DMS 273 treated with DMSO at 0.1 percent for 48 hours (cell line): Measurements from ENCODE around the gene ALLC.

Experiments
- DNase-seq: peaks from one replicate; lab custom pipeline; 2025; lab: John Stamatoyannopoulos, UW

Gene ALLC

DNA sequence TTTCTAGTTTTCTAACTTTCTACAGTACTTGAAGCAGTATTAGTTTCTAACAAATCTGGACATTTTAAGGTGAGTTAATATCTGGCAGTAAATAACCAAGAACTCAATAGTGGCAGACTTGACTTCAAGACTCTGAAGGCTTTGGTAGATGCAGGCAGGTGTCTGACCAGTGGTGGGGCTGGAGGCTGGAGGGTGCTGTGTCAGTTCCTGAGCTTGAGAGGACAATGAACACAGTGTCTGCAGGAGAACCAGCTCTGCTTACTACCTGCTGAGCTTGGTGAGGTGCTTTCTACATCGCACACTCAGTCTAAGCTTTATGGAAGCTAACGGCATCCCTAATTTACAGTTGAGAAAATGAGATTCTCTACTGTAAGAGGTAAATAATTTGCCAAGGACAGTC lies 21.2 kb downstream of the ALLC start:
- no peak for DNase-seq

DNA sequence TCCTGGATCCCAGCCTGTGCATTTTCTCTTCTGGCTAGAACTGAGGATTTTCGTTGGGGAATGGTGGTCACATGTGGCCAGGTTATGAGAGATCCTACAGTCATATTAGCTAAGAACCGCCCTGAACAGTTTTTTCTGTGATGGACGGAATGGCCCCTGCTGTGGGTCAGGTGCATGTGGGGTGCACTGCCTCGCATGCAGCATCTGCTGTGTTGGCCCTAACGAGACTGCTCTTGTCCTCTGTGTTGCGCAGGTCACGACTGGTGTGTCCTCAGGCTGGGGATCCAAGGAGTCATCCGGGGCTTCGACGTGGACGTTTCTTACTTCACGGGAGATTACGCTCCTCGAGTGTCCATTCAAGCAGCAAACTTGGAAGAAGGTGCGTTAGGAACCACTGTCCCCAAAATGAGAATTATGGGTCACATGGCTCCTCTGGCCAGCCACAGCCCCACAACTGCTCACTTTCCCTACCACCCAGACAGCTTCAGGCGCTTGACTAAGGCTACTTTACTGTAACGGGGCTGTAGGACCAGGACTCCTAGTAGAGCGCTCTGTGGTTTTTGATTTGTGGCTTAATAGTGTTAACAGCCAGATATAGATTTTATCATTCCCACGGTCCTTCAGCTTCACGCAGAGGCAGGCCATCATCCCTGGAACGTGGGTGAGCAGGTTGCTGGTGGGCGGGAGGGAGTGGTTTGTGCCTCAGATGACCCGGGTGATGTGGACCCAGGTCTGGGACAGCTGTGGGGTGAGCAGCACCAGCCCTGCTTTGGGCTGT lies 21.8 kb downstream of the ALLC start:
- no peak for DNase-seq

DNA sequence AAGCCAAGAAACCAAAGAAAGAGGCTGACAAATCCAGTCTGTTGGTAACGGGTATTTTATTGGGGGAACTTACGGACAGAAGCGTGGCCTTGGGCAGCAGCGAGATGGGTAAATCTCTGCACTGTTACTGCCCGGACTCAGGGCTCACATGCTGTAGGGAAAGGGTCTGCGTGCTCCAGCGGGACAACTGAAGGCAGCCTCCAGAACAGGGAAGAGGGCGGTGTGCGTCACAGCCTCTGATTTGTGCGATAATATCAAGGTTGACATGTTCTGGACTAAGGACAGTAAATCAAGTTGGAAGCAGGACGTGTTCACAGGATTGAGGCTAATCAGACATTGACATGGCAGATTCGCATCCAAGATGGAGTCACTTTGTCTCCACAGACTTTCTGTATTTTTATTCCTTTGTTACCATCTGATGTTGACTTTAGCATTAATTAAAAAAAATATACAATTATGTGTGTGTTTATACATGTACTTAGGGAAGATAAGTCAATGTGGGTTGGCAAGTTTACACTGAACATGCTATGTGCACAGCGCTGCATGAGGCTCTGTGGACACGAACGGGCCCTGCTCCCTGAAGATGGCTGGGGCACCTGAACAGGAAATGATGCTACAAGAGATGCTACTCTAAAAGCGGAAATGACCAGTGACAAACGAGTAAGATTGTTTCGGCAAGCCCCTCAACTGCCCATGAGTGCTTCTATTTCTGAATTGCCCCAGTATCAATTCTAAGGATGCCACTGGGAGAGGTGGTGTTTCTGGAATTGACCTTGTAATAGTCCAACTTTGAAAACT lies 22.7 kb downstream of the ALLC start:
- DNase-seq: no peak

DNA sequence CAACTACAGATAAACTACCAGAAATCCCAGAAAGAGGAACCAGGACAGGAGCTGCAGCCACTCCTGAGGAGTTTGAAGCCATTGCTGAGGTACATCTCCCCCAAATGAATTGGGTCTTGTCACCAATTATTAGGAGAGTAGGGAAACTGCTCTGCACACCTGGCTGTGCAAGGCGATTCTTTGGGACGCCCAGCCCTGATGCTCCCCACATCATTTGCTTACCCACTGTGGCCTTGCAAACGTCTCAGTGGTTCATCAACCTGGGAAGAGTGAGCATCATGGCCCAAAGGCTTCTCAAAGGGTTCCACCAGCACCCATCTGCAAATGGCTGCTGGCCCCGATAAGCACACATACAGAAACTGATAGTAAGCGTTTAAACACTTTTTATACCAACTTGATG lies 23.6 kb downstream of the ALLC start:
- DNase-seq: no peak

DNA sequence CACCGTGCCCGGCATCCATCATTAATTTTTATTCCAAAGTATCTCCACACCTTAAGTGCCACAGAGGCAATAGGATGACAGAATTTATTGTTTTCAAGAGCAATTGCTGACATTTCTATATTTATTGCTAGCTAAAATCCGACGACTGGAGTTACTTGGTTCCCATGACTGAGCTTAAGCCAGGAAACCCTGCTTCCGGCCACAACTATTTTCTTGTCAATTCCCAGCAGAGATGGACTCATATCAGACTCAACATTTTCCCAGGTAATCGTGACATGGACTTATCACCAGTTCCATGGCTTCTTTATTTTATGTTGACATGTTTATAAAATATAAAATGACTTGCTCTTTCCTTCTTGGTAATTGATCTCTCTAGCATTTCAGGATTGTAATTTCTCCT lies 24.8 kb downstream of the ALLC start:
- no peak for DNase-seq

DNA sequence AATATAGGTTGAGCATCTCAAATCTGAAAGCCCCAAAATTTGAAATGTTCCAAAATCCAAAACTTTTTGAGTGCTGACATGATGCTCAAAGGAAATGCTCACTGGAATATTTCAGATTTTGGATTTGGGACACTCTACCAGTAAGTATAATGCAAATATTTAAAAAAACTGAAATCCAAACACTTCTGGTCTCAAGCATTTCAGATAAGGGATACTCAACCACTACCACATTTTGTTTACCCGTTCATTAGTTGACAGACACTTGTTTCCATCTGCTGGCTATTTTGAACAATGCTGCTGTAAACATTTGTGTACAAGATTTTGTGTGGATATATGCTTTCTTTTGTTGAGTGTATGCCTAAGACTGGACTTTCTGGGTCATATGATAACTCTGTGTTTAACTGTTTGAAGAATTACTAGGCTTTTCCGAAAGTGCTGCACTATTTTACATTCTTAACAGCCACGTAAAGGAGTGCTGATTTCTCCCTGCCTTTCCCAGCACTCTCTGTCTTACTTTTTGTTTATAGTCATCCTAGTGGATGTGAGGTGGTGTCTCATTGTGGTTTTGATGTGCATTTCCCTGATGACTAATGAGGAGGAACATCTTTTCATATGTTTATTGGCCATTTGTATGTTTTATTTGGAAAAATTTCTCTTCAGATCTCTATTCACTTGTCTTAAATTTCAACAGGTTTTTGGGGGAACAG lies 25.9 kb downstream of the ALLC start:
- DNase-seq: no peak

DNA sequence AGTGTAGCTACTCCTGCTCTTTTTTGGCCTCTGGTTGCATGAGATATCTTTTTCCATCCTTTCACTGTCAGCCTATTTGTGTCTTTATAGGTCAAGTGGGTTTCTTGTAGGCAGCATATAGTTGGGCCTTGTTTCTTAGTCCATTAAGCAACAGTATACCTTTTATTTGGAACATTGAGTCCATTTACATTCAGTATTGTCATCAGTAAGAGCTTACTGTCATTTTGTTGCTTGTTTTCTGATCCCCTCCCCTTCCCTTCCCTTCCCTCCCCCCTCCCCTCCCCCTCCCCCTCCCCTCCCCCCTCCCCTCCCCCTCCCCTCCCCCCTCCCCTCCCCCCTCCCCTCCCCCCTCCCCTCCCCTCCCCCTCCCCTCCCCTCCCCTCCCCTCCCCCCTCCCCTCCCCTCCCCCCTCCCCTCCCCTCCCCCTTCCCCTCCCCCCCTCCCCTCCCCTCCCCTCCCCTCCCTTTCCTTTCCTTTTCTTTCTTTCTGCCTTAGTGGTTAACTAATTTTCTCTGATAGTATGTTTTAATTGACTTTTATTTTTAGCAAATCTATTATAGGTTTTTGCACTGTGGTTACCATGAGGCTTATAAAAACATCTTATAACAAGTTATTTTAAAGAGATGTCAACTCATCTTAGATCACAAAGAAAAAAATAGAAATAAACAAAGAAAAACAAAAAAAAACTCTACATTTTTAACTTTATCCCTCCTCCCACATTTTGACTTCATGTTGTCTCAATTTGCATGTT lies 32.2 kb downstream of the ALLC start:
- DNase-seq: no peak

DNA sequence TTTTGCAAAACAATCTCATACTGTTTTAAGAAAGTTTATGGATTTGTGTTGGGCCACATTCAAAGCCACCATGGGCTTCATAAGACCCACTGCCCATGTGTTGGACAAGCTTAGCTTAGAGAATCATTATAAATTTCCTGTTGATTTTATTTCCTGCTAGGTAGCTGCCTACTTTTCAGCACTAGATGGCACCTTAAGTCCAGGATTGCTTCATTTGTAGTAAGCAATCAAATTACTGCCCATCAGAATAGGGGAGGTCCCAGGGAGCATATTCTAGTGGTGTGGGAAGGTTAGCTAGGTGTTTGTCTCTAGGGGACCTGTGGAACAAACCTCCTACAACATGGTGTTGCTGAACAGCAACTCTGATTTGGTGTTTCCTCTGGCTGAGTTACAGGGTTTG lies 34.4 kb downstream of the ALLC start:
- DNase-seq: no peak

DNA sequence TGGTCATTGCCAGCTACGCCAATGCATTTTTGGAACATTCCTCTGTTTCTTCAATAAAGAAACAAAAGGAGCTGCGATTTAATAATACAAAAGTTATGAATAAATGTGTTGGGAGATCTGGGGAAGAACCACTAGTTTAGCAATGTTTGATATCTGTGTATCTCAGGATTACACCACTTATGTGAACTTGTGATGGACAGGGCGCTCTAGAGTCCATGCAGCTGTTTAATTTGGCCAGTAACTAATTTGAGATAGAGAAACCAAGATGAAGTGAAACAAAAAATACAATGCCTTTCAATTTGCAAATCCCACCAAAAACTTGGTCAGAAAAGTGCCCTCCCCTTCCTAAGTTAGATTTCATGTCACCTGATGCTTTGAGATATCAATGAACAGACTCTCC lies 38.5 kb downstream of the ALLC start:
- no peak for DNase-seq

DNA sequence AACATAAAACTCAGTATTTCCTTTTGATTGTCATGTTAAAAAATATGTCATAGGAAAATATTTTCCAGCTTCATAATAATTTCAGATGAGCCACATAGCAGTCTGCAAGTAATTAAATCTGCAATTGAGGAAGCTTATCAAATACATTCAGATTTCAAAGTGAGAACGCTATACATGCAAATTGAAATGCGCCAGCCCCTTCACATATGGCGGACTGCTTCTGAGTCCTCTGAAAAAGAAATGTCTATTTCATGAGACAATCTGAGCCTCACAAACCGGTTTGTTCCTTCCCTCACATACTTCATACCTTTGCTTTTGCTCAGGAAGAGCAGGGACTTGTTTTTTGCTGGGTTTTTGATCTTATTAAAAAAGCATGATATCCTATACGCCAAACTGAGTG lies 43.1 kb downstream of the ALLC start:
- DNase-seq: no peak

DNA sequence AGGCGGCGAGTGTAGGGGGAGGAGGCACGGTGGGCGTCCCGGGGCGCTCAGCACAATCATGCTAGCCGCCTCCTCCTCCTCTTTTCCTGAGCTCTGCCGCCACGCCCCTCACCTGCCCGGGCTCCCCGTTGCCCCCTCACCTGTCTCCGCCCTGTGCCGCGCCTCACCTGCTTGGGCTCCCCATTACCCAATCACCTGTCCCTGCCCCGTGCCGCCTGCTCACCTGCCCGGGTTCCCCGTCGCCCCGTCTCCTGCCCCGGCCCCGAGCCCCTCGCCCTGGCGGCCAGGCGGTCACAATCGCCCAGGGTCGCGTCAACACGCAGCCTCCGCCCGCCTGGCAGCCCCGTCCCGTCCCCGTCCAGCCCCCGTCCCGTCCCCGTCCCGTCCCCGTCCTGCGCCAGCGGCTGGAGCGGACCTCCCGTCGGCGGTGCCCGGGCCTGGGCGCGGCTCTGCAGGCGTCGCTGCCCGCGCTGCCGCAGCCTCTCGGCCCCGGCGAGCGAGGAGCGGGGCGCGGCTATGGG lies 45.3 kb downstream of the ALLC start, which contains the start of gene DCDC2C:
DCDC2C (plus strand) TSS at position 340 of the 521 bp plus-strand sequence; CDS start at position 517, 177 bp downstream.
- no peak for DNase-seq

DNA sequence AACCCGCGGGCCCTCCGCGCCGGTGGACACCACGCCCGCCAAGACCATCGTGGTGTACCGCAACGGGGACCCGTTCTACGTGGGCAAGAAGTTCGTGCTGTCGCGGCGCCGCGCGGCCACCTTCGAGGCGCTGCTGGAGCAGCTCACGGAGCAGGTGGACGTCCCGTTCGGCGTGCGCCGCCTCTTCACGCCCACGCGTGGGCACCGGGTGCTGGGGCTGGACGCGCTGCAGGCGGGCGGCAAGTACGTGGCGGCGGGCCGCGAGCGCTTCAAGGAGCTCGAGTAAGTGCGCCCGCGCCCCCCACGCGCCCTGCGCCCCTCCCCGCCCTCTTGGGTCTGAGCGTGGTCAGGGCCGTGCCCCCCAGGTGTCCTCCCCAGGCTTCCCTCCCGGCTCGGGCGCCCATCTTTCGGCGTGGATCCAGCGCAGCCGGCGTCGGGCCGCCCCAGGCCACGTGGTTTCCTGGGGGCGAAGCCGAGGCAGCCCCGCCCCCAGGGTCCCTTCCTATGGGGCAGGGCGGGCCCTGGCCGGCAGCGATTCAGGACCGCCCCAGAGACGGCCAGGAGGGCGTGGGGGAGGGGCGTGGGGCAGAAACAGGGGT lies 45.9 kb downstream of the ALLC start:
- no peak for DNase-seq

DNA sequence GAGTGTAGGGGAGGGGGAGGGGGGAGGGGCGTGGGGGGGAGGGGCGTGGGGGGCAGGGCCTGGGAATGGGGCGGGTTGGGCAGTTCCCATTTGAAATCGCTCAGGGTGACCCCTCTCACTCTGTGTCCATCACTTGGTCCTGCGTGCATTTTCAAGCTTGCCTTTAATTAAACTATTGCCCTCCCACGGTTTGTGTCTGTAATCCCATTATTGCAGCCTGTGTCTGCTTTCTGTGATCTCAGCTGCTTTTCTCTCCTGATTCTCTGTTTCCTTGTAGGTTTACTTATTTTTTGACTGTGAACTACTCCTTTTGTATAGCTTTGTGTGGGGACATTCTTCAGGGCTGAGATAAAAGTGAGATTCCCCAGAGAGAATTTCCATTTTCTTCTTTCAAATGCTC lies 46.7 kb downstream of the ALLC start:
- DNase-seq: no peak

DNA sequence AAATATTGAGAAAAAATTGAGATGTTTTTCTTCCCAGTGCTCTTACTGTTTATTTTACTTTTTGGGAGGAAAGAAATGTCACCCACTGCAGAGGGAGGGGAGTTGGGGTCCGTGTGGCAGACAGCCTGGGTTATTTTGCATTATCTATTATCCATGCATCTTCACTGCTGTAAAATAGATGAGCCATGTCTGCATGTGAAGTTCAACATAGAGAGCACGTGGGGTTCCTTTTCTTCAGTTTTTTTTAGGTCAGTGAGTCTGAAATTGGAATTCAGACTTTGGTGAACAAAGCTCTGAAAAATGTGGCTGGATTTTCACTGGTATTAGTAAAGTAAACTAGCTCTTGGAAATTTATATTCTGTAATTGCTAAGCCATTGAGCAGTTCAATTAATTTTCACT lies 47.8 kb downstream of the ALLC start:
- DNase-seq: no peak

DNA sequence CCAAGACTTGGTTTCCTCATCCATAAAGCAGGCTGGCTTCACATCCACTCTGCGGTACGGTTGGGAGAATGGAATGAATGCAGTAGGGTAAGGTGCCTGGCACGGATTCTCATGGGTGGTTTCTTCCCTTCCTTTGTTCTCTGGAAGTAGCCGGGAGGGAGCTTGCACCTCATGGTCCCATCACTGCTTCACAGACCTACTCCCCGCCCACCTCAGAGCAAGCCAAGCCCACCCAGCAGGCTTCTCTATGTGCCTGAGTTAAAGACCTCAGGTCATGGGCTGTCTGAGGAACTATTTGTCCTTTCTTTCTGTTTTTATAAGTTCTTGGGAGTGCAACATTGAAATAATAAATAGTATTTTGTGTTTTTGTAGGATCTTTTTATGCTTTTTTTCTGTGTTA lies 48.9 kb downstream of the ALLC start:
- no peak for DNase-seq

DNA sequence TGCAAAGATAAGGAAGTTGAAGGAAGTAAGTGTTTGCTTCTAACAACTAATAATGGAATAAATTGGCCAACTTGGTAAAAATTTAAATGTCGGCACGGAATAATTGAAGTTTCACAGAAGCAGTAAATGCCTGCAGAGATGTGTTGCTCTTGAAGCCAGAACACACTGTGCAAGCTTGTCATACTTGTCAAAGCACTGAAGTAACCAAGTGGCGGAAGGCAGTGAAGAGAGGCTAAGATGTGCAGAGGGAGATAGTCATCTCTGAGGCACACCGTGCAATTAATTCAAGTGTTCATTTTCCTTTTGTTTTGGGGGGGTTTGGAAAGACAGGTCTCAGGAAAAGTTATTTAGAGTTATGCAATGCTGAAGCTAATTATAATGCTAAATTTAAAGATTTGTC lies 50.6 kb downstream of the ALLC start:
- DNase-seq: no peak

DNA sequence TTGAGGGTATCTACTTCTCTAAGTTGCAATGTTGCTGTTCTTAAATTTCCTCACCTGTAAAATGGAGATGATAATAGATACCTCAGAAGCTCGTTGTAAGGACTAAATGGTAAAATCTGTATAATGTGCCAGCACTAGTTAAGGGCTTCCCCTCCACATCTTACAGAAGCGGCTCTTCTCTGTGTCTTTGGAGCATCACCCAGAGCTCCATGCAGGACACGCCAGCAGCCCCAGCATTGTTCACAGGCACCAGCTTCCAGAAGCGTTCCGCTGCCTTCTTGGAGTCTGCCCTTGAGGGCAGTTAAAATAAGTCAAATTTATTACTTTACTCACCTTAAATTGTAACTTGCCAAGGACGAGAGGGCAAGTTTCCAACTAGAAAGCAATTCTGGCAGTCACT lies 51.2 kb downstream of the ALLC start:
- DNase-seq: no peak

DNA sequence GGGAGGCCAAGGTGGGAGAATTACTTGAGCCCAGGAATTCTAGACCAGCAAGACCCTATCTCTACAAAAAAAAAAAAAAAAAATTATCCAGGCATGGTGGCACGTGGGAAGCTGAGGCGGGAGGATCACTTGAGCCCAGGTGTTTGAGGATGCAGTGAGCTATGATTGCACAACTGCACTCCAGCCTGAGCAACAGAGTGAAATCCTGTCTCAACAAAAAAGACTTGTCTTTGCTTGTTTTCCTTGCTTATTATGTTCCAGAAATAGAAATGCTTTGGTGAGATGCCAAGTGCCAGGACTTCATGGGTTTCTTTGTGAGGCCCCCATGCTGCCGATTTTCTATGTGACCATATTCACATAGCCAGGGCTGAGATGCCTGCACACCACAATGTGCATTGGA lies 54.4 kb downstream of the ALLC start:
- DNase-seq: no peak

DNA sequence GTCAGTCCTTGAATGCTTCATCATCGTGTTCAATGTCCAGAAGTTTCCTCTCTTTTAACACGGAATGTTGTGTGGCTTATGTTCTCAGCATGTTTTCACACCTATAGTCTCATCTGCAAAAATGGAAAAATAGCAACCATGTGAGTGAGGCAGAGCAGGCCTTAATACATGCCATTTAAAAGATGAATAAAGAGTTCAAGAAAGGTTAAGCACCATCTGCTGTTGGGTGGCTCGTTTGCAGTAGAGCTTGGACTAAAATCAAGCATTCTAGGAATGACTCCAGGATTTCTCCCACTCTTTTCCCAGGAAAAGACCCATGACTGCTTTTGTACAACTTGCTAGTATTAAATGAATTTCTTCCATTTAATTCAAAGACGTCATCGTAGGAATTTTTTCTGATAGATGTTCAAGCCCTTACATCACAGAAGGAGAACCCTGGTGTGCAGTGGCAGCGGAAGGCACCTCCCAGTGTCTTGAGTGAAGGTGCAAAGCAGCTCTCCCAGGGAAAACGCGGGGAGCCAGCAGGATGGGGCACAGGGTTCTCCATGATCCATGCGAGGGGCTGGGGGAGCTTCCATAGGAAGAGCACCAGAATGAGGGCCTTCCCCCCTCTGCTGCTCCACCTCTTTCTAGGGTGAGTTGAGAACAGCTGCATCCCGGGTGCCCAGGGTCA lies 55.0 kb downstream of the ALLC start:
- no peak for DNase-seq

DNA sequence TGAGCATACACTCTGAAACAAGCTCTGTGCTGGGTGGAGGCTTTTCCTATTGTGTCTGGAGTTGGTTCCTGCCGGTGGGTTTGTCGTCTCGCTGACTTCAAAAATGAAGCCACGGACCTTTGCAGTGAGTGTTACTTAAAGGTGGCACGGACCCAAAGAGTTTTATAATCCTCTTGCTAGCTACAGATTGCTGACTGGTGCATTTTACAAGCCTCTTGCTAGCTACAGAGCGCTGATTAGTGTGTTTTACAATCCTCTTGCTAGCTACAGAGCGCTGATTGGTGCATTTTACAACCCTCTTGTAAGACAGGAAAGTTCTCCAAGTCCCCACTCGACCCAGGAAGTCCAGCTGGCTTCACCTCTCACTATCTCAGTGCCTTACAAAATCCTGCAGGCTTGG lies 60.7 kb downstream of the ALLC start:
- no peak for DNase-seq

DNA sequence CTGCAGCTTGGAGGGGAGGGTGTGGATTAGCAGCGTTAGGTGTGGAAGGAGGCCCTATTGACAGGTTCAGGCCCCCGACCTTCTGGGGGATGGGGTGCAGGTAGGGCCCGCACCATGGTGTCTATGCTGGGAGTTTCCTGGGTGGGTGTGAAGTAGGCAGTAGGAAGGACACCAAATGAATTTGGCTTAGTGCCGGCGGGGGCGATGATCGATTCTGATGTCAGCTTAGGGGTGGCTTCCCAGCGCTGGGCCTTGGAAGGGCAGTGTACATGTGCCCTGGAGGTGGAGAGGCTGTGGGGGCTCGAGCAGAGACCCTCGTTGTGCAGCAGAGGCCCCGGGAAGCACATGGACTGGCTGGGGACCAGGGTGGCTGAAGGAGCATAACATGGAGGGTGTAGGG lies 67.0 kb downstream of the ALLC start:
- no peak for DNase-seq
